GM21447 (cell line): ENCODE measurements around the gene ASAP3.

Experiments
- ATAC-seq: cut with Tn5 transposase; IDR thresholded peaks from one replicate; pipeline ENCODE4 v1.9.1; 2021; ENCODE audit not compliant: unreplicated experiment

ASAP3 gene

GRCh38 chr1:23483321-23484252 lies at the start of gene ASAP3:
TSS of gene ASAP3 (minus strand) at chr1:23484179. CDS start at chr1:23484133, 46 bp downstream.
- ATAC-seq, result no peak

GRCh38 chr1:23533246-23534023 lies 49.5 kb upstream of the ASAP3 start:
- ATAC-seq, result no peak

- no peak for ATAC-seq
These were observed 47.6 kb upstream of the ASAP3 start for GRCh38 chr1:23531562-23532094.

- ATAC-seq, result peak; percentile 41
These were observed 47.0 kb upstream of the ASAP3 start, which contains the start of gene E2F2 for GRCh38 chr1:23530747-23531561. TSS of gene E2F2 (minus strand) at chr1:23531233. CDS start at chr1:23530793, 440 bp downstream.

GRCh38 chr1:23530087-23530746 lies 46.2 kb upstream of the ASAP3 start:
- no peak for ATAC-seq

GRCh38 chr1:23529146-23530086 lies 45.4 kb upstream of the ASAP3 start:
- ATAC-seq, result no peak

GRCh38 chr1:23528250-23528978 lies 44.4 kb upstream of the ASAP3 start:
- ATAC-seq, result peak; percentile 54

- no peak for ATAC-seq
These were observed 43.9 kb upstream of the ASAP3 start for GRCh38 chr1:23527900-23528249.

GRCh38 chr1:23527366-23527765 lies 43.4 kb upstream of the ASAP3 start:
- ATAC-seq, result no peak

- no peak for ATAC-seq
These were observed 42.5 kb upstream of the ASAP3 start for GRCh38 chr1:23526329-23527041.

GRCh38 chr1:23525558-23526250 lies 41.7 kb upstream of the ASAP3 start:
- no peak for ATAC-seq

- no peak for ATAC-seq
These were observed 40.9 kb upstream of the ASAP3 start for GRCh38 chr1:23524716-23525401.

- no peak for ATAC-seq
These were observed 40.2 kb upstream of the ASAP3 start for GRCh38 chr1:23524163-23524562.

GRCh38 chr1:23522244-23522982 lies 38.4 kb upstream of the ASAP3 start:
- no peak for ATAC-seq

- ATAC-seq, result no peak
These were observed 37.6 kb upstream of the ASAP3 start for GRCh38 chr1:23521588-23521987.

- ATAC-seq, result no peak
These were observed 33.6 kb upstream of the ASAP3 start for GRCh38 chr1:23517581-23517980.
